Fibroblast of skin of right quadriceps (primary cell): ENCODE measurements around the gene CDC5L.
A peak's percentile ranks its signal among the peaks of the same experiment; 100 is the strongest.
"Not testable (repeated sequence)": the region's sequence is repeated elsewhere in the genome, so short reads cannot be mapped to it uniquely, and the experiment has no call there.

ENCODE experiments used
- DNase-seq: peaks from one replicate; pipeline ENCODE4 v3.0.0-alpha.2; 2013

CDC5L gene

GRCh38 chr6:44387346-44388134 lies at the start of gene CDC5L:
Gene CDC5L (plus strand): TSS chr6:44387706. CDS start chr6:44387824, 118 bp downstream.
- DNase-seq, result peak; percentile 100

GRCh38 chr6:44338228-44339122 lies 49.0 kb upstream of the CDC5L start:
- peak; percentile 53 for DNase-seq

- no peak for DNase-seq
Observed at GRCh38 chr6:44339301-44339700, 48.2 kb upstream of the CDC5L start.

GRCh38 chr6:44339763-44340625 lies 47.5 kb upstream of the CDC5L start:
- DNase-seq, result no peak

- no peak for DNase-seq
Observed at GRCh38 chr6:44341095-44341890, 46.2 kb upstream of the CDC5L start.

DNA sequence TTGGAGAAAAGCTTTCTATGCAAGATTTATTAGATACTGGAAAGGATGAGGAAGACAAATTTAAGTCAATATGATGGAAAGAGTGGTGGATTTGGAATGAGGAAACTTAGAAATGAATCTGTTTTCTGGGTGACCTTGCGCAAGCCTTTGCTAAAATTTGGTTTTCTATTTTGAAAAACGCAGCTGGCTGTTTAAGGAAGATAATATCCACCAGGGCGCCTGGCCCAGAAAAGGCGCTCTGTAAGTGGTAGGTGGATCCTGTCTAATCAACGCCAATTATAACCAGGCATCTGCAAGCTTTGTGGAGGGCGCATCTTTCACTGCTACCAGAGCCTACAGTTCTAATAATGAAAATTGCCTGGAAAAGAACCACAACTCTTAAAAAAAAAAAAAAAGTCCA lies 45.5 kb upstream of the CDC5L start:
- no peak for DNase-seq

- DNase-seq, result no peak
Observed at GRCh38 chr6:44342489-44342888, 45.0 kb upstream of the CDC5L start, which contains the start of gene SPATS1. Gene SPATS1 (plus strand): TSS chr6:44342650. CDS start chr6:44343096, 446 bp downstream.

GRCh38 chr6:44346818-44347217 lies 40.7 kb upstream of the CDC5L start:
- DNase-seq, result not testable (repeated sequence)

- no peak for DNase-seq
Observed at GRCh38 chr6:44349904-44350649, 37.4 kb upstream of the CDC5L start.

DNA sequence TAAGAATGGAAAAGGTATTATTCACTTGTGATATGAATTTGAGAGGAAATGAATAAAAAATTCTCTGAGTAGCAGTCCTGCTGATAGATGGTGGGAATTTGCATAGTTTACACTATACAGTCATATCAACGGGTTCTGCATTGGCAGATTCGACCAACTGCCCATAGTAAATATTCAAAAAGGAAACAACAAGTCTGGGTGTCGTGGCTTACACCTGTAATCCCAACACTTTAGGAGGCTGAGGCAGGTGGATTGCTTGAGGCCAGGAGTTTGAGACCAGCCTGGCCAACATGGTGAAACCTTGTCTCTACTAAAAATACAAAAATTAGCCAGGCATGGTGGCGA lies 36.9 kb upstream of the CDC5L start:
- not testable (repeated sequence) for DNase-seq

- DNase-seq, result no peak
Observed at GRCh38 chr6:44352259-44352658, 35.2 kb upstream of the CDC5L start.

DNA sequence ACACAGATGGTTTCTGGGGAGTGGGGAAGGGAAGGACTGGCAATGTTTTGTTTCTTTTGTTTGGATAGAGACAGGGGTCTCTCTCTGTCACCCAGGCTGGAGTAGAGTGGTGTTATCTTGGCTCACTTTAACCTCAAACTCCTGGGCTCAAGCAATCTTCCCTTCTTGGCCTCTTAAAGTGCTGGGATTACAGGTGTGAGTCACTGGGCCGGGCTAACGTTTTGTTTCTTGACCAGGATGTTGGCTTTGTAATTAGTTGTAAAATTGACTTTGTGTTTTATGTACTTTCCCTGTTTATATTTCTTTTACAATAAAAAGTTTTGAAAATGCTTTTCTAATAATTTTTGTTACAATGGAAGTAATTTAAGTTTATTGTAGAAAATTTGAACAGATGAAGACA lies 34.2 kb upstream of the CDC5L start:
- no peak for DNase-seq

DNA sequence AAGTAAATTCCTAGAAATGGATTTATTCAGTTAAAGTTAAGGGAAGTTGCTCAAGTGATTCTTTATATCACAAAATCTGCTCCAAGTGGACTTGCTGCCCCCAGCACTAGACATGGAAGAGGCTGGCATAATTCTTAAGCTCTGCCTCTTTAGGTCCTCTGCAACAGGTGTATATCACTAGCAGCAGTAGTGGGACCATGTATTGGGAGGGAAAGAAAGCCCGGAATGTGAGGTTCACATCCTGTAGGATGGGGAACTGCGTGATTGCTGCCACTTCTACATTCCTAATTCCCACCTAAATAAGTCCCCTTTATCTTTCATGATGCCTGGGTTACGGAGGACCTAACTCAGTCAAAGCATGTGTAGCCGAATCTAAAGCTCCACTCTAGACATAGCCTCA lies 31.9 kb upstream of the CDC5L start:
- no peak for DNase-seq

DNA sequence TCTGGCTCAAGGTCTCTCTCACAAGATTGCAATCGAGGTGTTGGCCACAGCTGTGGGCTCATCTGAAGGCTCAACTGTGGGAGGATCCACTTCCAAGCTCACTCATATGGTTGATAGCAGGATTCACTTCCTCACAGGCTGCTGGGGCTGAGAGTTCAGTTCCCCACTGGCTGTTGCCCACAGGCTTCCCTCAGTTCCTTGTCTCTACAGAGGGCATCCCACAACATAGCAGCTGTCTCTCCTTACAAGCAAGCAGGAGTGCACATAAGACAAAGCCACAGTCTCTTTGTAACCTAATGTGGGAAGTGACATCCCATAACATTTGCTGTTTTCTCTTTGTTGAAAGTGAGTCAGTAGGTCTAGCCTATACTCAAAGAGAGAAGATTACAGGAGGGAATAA lies 31.0 kb upstream of the CDC5L start:
- no peak for DNase-seq

DNA sequence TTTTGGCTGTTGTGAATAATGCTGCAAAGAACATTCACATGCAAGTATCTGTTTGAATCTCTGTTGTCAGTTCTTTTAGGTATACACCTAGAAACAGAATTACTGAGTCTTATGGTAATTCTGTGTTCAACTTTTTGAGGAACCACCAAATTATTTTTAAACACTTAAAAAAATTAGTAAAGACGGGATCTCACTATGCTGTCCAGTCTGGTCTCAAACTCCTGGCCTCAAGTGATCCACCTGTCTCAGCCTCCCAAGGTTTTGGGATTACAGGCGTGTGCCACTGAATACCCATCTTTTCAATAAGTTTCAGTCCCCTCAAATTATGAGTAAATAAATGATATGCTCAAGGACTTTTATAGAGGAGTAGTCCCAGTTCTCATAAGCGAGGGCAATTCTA lies 27.5 kb upstream of the CDC5L start:
- no peak for DNase-seq

DNA sequence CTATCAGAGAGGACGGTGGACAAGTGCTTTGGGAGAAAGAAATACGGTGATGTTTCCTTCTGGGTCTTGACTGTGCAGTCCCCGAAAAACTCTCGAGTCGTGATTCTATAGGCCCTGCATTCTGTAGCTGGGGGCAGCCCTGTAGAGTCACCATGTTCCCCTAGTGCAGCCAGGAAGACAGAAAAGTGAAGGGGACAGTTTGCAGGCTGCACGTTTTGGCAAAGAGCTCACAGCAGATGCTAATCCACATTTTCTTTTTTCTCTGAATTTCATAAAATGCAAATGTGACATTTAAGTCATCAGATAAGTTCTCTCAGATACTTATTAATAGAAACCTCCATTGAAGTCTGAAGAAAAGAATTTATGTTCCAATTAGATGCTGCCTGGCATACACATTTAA lies 25.6 kb upstream of the CDC5L start:
- no peak for DNase-seq

DNA sequence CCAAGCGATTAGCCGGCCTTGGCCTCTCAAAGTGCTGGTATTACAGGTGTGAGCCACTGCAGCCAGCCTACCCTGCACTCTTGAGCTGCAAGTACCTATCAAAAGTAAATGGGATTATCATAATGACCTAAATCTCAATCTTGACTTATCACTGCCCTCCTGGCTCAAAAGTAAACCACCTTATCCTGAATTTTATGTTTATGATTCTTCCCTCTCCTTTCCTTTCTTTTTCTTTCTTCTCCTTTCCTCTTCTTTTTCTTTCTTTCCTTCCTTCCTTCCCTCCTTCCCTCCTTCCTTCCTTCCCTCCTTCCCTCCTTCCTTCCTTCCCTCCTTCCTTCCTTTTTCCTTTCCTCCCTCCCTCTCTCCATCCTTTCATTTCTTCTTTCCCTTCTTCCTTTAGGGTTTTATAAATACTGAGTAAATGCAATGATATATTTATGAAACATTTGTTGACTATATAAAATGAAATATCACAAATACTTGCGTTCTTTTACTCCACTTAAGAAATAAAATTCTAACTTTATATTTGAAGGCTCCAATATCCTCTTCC lies 24.1 kb upstream of the CDC5L start:
- no peak for DNase-seq

GRCh38 chr6:44366781-44367180 lies 20.7 kb upstream of the CDC5L start:
- no peak for DNase-seq

DNA sequence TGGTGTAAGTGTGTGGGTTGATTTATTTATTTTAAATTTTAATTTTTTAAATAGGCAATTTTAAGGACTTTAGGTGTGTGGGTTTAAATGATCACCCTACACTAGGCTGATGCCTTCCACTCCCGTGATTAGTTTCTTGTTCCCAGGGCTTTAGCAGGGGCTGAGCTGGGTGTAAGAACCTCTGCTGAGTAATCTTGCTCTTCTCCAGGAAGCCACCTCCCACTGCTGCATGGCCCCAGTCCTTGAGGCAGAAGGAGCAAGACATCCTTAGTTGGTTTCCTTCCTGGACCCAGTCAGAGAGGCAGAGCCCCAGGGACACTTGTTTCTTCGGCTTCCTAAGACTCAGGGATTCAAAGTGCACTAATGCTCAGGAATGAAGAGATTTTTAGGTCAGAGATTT lies 19.8 kb upstream of the CDC5L start:
- no peak for DNase-seq

- DNase-seq, result no peak
Observed at GRCh38 chr6:44373051-44373450, 14.5 kb upstream of the CDC5L start.

GRCh38 chr6:44373787-44374186 lies 13.7 kb upstream of the CDC5L start:
- DNase-seq, result no peak
